IMR-90 (cell line): ENCODE measurements around the gene ZC3H14.

Experiments used
- FOS ChIP-seq: fragments of 150-350 bp; IDR thresholded peaks from 2 replicates; pipeline ENCODE4 v1.6.1; 2016; ENCODE audit warnings: low read depth, low read length
- POLR2A ChIP-seq: IDR thresholded peaks from 2 replicates; pipeline ENCODE4 v1.6.1; 2012; ENCODE audit warnings: mild to moderate bottlenecking, low read depth, low read length
- RAD21 ChIP-seq: IDR thresholded peaks from 2 replicates; pipeline ENCODE4 v1.6.1; 2012; ENCODE audit warnings: low read length, improper control_type of control experiment
- RCOR1 ChIP-seq: IDR thresholded peaks from 2 replicates; pipeline ENCODE4 v1.6.1; 2012; ENCODE audit warnings: mild to moderate bottlenecking, low read length, improper control_type of control experiment; ENCODE audit not compliant: insufficient replicate concordance
- TF ChIP-seq, protein P1 (sequence below): conservative IDR thresholded peaks from 2 replicates; pipeline ENCODE4 v1.5.1; 2012; ENCODE audit warnings: mild to moderate bottlenecking, low read depth, low read length, improper control_type of control experiment
- TF ChIP-seq, protein P2 (sequence below): fragments of 150-350 bp; IDR thresholded peaks from 2 replicates; pipeline ENCODE4 v1.6.1; 2017; ENCODE audit warnings: mild to moderate bottlenecking, antibody characterized with exemption, low read length, low read depth

GRCh38 chr14:88553886-88554456, 8.9 kb upstream of the ZC3H14 start:
- TF ChIP-seq POLR2A (no peak), RAD21 (no peak), FOS (no peak), RCOR1 (no peak)
- TF ChIP-seq, protein P1, sequence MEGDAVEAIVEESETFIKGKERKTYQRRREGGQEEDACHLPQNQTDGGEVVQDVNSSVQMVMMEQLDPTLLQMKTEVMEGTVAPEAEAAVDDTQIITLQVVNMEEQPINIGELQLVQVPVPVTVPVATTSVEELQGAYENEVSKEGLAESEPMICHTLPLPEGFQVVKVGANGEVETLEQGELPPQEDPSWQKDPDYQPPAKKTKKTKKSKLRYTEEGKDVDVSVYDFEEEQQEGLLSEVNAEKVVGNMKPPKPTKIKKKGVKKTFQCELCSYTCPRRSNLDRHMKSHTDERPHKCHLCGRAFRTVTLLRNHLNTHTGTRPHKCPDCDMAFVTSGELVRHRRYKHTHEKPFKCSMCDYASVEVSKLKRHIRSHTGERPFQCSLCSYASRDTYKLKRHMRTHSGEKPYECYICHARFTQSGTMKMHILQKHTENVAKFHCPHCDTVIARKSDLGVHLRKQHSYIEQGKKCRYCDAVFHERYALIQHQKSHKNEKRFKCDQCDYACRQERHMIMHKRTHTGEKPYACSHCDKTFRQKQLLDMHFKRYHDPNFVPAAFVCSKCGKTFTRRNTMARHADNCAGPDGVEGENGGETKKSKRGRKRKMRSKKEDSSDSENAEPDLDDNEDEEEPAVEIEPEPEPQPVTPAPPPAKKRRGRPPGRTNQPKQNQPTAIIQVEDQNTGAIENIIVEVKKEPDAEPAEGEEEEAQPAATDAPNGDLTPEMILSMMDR, result no peak
- TF ChIP-seq, protein P2, sequence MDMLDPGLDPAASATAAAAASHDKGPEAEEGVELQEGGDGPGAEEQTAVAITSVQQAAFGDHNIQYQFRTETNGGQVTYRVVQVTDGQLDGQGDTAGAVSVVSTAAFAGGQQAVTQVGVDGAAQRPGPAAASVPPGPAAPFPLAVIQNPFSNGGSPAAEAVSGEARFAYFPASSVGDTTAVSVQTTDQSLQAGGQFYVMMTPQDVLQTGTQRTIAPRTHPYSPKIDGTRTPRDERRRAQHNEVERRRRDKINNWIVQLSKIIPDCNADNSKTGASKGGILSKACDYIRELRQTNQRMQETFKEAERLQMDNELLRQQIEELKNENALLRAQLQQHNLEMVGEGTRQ, result no peak
